NCI-H2029 (cell line): ENCODE data around the gene DNAH9.
A peak's percentile ranks its signal among the peaks of the same experiment; 100 is the strongest.

ENCODE experiments used
- DNase-seq: peaks from one replicate; lab custom pipeline; 2025; lab: John Stamatoyannopoulos, UW

The DNAH9 gene

GRCh38 chr17:11651089-11651488 lies 52.8 kb downstream of the DNAH9 start:
- DNase-seq, result no peak

DNA sequence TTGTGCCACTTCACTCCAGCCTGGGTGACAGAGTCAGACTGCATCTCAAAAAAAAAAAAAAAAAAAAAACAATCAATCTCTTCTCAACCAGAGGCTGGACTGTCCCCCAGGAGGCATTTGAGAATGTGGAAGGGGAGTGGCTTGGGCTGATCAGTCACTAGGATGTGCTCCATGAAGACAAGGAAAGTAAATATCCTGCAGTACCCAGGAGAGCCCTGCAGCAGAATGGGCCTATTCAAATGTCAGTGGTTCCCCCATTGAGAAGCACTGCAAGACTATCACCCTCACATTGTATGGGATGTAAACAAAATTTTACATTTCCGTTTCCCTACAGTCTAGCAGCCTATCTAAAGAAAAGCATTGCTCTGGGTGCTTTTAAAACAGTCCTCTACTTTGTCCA lies 70.3 kb downstream of the DNAH9 start:
- no peak for DNase-seq

DNA sequence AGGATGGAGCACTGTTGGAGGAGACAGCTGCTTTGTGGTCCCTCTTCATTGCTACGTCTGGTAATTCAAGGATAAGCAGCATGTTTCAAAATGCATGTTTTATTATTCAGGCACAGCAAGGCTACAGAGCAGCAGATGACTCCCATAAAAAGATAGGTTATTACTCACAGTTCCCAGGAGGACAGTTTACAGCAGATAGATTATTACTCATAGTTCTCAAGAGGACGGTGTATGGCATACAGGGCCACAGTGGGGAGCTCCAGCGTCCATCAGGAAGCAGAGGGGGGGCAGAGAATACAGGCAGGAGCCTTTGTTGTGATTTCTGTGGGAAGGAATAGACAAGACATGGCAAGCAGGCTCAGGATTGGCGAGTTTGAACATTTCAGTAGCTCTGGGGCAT lies 72.9 kb downstream of the DNAH9 start:
- DNase-seq, result no peak

- no peak for DNase-seq
Observed at GRCh38 chr17:11682646-11683045, 84.4 kb downstream of the DNAH9 start.

- DNase-seq, result no peak
Observed at GRCh38 chr17:11690681-11691080, 92.4 kb downstream of the DNAH9 start.

DNA sequence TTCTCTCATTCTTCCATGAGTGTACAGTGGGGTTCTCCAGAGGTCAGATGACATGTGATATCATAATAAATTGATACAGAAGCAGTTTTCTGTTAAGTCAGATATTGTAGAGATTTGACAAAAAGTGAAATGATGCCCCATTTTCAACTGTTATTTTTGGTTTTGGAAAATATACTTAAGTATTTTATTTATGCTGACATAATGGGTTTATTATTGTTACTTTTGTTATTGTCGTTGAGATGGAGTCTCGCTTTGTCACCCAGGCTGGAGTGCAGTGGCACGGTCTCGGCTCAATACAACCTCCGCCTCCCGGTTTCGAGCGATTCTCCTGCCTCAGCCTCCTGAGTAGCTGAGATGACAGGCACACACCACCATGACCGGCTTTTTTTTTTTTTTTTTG lies 94.4 kb downstream of the DNAH9 start:
- no peak for DNase-seq

- no peak for DNase-seq
Observed at GRCh38 chr17:11693284-11693683, 95.0 kb downstream of the DNAH9 start.

DNA sequence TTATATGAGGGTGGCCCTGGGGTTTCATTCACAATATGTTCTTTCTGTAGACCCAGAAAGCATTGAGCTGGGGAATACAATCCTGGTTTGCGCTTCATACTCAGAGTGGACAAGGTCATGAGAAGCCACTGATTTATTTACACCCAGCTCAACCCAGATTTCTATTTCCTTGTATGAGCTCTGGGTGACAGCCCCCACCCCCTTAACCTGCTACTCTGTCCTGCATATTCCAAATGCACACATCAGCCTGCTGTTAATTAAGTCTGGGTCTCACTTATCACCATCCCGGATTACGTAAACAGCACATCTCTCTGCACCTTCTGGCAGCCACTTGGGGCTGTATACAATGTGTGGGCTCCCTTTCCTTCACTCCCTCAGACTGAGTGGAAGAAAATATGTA lies 102.4 kb downstream of the DNAH9 start:
- no peak for DNase-seq

DNA sequence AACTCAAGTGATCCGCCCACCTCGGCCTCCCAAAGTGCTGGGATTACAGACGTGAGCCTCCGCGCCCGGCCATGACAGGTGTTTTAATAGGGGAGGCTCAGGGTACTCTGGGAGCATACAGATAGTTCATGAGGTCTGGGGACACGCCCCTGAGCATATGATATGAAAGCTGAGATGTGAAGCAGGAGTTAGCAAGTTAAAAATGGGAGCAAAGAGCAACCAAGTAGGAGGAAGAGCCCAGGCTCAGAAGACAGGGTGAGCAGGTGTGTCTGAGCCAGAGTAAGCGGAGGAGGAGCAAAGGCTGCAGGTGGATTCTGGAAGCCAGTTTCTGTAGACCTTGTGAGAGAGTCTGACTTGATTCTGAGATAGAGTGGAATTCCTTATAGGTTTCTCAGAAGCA lies 103.6 kb downstream of the DNAH9 start:
- DNase-seq, result no peak

DNA sequence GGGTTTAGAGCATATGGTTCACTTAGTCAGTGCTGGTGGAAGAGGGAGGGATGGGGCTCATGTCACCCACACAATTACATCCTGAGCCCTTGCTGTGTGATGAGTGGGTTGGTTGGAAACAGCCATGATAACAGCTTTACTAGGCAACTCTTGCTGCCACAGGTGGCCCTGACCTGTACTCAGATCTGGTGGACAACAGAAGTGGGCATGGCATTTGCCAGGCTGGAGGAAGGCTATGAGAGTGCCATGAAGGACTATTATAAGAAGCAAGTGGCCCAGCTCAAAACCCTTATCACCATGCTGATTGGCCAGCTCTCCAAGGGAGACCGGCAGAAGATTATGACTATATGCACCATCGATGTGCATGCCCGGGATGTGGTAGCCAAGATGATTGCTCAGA lies 105.8 kb downstream of the DNAH9 start:
- DNase-seq, result no peak

- peak; percentile 3 for DNase-seq
Observed at GRCh38 chr17:11705111-11705510, 106.8 kb downstream of the DNAH9 start.

DNA sequence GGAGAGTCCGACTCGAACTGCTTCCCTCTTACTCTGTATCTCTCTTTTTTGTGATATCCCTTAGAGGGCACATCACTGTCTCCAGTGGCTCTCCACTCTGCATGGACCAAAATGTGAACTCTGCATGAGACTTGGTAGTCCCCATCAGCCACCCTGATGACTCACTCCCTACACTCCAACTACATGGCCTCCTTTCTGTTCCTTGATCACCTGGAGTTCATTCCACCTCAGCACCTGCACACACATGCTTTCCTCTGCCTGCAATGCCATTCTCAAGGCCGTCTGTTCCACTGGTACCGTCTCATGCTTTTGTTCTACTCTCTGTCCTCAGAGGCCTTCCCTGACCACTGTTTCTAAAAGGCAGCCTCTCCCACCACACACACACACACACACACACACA lies 109.3 kb downstream of the DNAH9 start:
- no peak for DNase-seq

DNA sequence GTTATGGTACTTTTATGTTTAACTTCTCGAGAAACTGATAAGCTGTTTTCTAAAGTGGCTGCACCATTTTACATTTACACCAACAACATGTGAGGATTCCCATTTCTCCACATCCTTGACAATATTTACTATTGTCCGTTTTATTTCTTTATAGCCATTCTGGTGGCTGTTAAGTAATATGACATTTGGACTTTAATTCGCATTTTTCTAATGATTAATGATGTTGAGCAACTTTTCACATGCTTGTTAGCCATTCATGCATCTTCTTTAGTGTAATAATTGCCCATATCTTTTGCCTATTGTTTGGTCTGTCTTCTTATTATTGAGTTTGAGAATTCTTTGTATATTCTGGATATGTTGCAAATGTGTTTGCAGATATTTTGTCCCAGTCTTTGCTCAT lies 114.2 kb downstream of the DNAH9 start:
- no peak for DNase-seq

GRCh38 chr17:11719203-11719602 lies 120.9 kb downstream of the DNAH9 start:
- no peak for DNase-seq

GRCh38 chr17:11719856-11720255 lies 121.6 kb downstream of the DNAH9 start:
- DNase-seq, result no peak

GRCh38 chr17:11720816-11721215 lies 122.5 kb downstream of the DNAH9 start:
- no peak for DNase-seq

DNA sequence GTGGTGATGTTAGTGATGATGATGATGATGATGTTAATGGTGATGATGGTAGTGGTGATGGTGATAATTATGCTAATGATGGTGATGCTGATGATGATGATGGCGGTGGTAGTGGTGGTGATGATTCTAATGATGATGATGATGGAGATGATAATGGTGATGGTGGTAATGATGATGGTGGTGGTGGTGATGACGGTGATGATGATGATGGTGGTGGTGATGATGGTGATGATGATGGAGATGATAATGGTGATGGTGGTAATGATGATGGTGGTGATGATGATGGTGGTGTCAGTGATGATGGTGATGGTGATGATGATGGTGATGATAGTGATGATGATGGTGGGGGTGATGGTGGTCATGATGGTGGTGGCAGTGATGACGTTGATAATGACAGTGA lies 132.5 kb downstream of the DNAH9 start:
- DNase-seq, result no peak

DNA sequence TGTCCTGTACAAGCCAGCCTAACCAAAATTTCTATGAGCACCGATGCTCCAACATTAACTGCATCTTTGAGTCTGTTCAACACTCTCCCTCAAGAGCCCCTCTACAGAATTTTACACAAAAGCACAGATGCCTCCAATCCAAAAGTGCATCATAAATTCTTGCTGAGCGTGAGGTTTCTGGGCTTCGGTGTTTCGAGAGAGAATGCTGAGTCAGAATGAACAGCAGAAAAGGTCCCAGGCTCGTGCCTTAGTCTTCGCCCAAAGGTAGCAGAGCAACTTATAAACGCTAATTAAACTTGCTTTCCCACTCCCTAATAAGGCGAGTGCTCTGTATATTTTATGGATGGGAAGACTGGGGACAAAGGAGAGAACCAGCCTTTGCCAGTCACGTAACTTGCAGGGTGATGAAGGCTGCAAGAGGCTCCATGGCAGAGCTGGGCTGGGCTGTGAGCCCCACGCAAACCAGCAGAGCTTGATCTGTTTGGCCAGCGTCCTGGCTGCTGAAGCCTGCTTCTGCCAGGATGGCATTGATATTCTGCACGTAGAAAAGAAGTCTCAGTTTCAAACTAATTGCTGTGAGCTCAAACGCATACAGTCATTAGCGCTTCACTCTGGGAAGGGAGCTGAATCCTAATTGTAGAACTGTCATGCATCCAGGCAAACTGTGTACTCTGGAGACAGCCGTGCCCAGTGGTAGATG lies 138.5 kb downstream of the DNAH9 start:
- DNase-seq, result no peak

- DNase-seq, result no peak
Observed at GRCh38 chr17:11737313-11737679, 139.0 kb downstream of the DNAH9 start.

- DNase-seq, result no peak
Observed at GRCh38 chr17:11738151-11738550, 139.9 kb downstream of the DNAH9 start.

- DNase-seq, result no peak
Observed at GRCh38 chr17:11739351-11739750, 141.1 kb downstream of the DNAH9 start.

GRCh38 chr17:11739848-11740247 lies 141.6 kb downstream of the DNAH9 start:
- DNase-seq, result no peak

- DNase-seq, result no peak
Observed at GRCh38 chr17:11742886-11743285, 144.6 kb downstream of the DNAH9 start.

DNA sequence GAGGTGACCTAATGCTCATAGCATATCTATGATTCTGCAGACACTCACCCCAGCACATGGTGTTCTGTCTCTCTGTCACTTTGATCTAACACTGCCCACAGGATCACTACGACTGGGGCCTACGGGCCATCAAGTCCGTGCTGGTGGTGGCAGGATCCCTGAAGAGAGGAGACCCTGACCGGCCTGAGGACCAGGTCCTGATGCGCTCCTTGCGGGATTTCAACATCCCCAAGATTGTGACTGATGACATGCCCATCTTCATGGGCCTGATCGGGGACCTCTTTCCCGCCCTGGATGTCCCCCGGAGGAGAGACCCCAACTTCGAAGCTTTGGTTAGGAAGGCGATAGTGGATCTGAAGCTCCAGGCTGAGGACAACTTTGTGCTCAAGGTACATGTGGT lies 146.4 kb downstream of the DNAH9 start:
- DNase-seq, result no peak

DNA sequence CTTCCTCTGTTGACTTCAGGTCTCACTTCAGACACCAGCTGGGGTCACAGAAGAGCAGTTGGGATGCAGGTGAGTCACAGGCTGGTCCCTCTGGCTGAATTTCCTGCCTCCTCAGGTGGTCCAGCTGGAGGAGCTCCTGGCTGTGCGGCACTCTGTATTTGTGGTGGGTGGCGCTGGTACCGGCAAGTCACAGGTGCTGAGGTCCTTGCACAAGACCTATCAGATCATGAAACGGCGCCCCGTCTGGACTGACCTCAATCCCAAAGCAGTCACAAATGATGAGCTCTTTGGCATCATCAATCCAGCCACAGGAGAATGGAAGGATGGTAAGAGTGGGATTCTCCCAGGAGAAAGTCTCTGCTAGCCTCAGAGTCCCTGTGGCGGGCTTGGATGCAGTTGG lies 149.2 kb downstream of the DNAH9 start:
- DNase-seq, result no peak
